WTC11 (cell line): Measurements from ENCODE around the gene NAV2. TPM values are rescaled to one million over a fixed set of nuclear protein-coding genes. Genes with fewer than 3 reads are reported as not detected.

Source experiments
- ATAC-seq: fragments of 200-7000 bp; cut with Tn5 transposase; 2 replicates; pipeline ENCODE4 v1.10.0; 2021; ENCODE audit warnings: mild to moderate bottlenecking, moderate library complexity
- CTCF ChIA-PET: fragments of 300-600 bp; sonication (Branson Sonifier 250); formaldehyde crosslinking; loops from one replicate; lab custom pipeline; 2021; ENCODE audit warnings: antibody characterized with exemption; lab: Charles Lee
- POLR2A ChIA-PET: fragments of 350-600 bp; sonication (Branson Sonifier 250); formaldehyde crosslinking; loops from one replicate; lab custom pipeline; 2021; ENCODE audit warnings: antibody characterized with exemption; lab: Charles Lee
- DNase-seq: peaks from one replicate; pipeline ENCODE4 v3.0.0; 2021; ENCODE audit warnings: low spot score
- H3K27ac Mint-ChIP-seq: 2 replicates; pipeline ENCODE4 v1.8.0; 2021; ENCODE audit warnings: mixed read lengths
- H3K27me3 Mint-ChIP-seq: 2 replicates; pipeline ENCODE4 v1.8.0; 2021; ENCODE audit warnings: low read depth, mild to moderate bottlenecking, moderate library complexity, mixed read lengths
- H3K36me3 Mint-ChIP-seq: 2 replicates; pipeline ENCODE4 v1.8.0; 2021; ENCODE audit warnings: mixed read lengths
- H3K4me1 Mint-ChIP-seq: 2 replicates; pipeline ENCODE4 v1.8.0; 2022; ENCODE audit warnings: mixed read lengths
- H3K4me3 Mint-ChIP-seq: 2 replicates; pipeline ENCODE4 v1.8.0; 2021; ENCODE audit warnings: mild to moderate bottlenecking, moderate library complexity, mixed read lengths
- H3K9me3 Mint-ChIP-seq: 2 replicates; pipeline ENCODE4 v1.8.0; 2021; ENCODE audit warnings: mixed read lengths
- AFF4 ChIP-seq: sonication (generic); formaldehyde crosslinking; IDR thresholded peaks from 2 replicates; pipeline ENCODE4 v1.8.1; 2023; ENCODE audit warnings: mild to moderate bottlenecking, missing genetic modification reagents, borderline replicate concordance
- ARID4B ChIP-seq: sonication (generic); formaldehyde crosslinking; IDR thresholded peaks from 2 replicates; pipeline ENCODE4 v1.8.0; 2023; ENCODE audit warnings: missing genetic modification reagents, mild to moderate bottlenecking, borderline replicate concordance
- ATF6 ChIP-seq: sonication (generic); formaldehyde crosslinking; IDR thresholded peaks from 2 replicates; pipeline ENCODE4 v1.8.1; 2023; ENCODE audit warnings: mild to moderate bottlenecking, missing genetic modification reagents
- CDX4 ChIP-seq: fragments of 250-450 bp; sonication (Bioruptor Pico); IDR thresholded peaks from 2 replicates; pipeline ENCODE4 v1.9.0; 2021; ENCODE audit warnings: moderate library complexity, mild to moderate bottlenecking, inconsistent platforms, borderline replicate concordance
- E2F1 ChIP-seq: sonication (generic); formaldehyde crosslinking; IDR thresholded peaks from 2 replicates; pipeline ENCODE4 v1.8.0; 2022; ENCODE audit warnings: mild to moderate bottlenecking, missing genetic modification reagents
- E2F4 ChIP-seq: sonication (generic); formaldehyde crosslinking; IDR thresholded peaks from 2 replicates; pipeline ENCODE4 v1.8.1; 2022; ENCODE audit warnings: low read depth, mild to moderate bottlenecking, moderate library complexity, missing genetic modification reagents, borderline replicate concordance
- ERG ChIP-seq: fragments of 250-450 bp; sonication (Bioruptor Pico); IDR thresholded peaks from 2 replicates; pipeline ENCODE4 v1.8.0; 2021; ENCODE audit warnings: mild to moderate bottlenecking
- FOXJ3 ChIP-seq: sonication (generic); formaldehyde crosslinking; IDR thresholded peaks from 2 replicates; pipeline ENCODE4 v1.9.0; 2021; ENCODE audit warnings: missing genetic modification reagents, mild to moderate bottlenecking, borderline replicate concordance
- FOXP4 ChIP-seq: sonication (generic); formaldehyde crosslinking; IDR thresholded peaks from 2 replicates; pipeline ENCODE4 v1.8.0; 2022; ENCODE audit warnings: mild to moderate bottlenecking, missing genetic modification reagents
- IRF2 ChIP-seq: sonication (generic); formaldehyde crosslinking; IDR thresholded peaks from 2 replicates; pipeline ENCODE4 v1.8.0; 2022; ENCODE audit warnings: low read depth, missing genetic modification reagents, borderline replicate concordance
- KAT7 ChIP-seq: sonication (generic); formaldehyde crosslinking; IDR thresholded peaks from 2 replicates; pipeline ENCODE4 v1.8.1; 2023; ENCODE audit warnings: missing genetic modification reagents, mild to moderate bottlenecking, borderline replicate concordance
- TEAD1 ChIP-seq: sonication (generic); formaldehyde crosslinking; IDR thresholded peaks from 2 replicates; pipeline ENCODE4 v1.8.0; 2022; ENCODE audit warnings: mild to moderate bottlenecking, missing genetic modification reagents
- ZNF121 ChIP-seq: sonication (generic); formaldehyde crosslinking; IDR thresholded peaks from 2 replicates; pipeline ENCODE4 v1.8.0; 2023; ENCODE audit warnings: missing genetic modification reagents
- ZNF512 ChIP-seq: sonication (generic); formaldehyde crosslinking; IDR thresholded peaks from 2 replicates; pipeline ENCODE4 v1.8.1; 2022; ENCODE audit warnings: missing genetic modification reagents, borderline replicate concordance
- ZNF671 ChIP-seq: fragments of 250-450 bp; sonication (Bioruptor Pico); IDR thresholded peaks from 2 replicates; pipeline ENCODE4 v1.8.0; 2021; ENCODE audit warnings: mild to moderate bottlenecking
- total RNA-seq: library from RNA; stranded (reverse); gene quantifications from 3 replicates; pipeline ENCODE4 v1.2.3, GENCODE V29; 2021

Gene NAV2
- total RNA-seq, 1 experiment from 2014 or later = 42.8 TPM

GRCh38 chr11:19793326-19793725 is 80.7 kb downstream of the NAV2 start:
- CTCF ChIA-PET = interaction anchor here (3.3 kb wide), 1 partner anchor 15 kb away, joined by 20 read pairs; no protein-coding TSS in a partner anchor
- TF ChIP-seq ZNF671 (no peak), AFF4 (no peak), ZNF121 (CRISPR knock-in tag) (peak; percentile 30; the same call in 1 of the 2 replicates), E2F1 (CRISPR knock-in tag) (no peak)
- TF ChIP-seq, all 79 proteins: peak for 1
- H3K36me3 Mint-ChIP-seq = peaks cover 4% of the 10 kb centered on the region; the same call in 1 of the 2 replicates
- no peak overlapping the region for H3K4me3 Mint-ChIP-seq
- DNase-seq (no peak), ATAC-seq (no peak)
- H3K27ac Mint-ChIP-seq = no peak overlapping the region
- no peaks in the 10 kb centered on the region for H3K9me3 Mint-ChIP-seq
- H3K27me3 Mint-ChIP-seq = no peaks in the 10 kb centered on the region; the same call in 1 of the 2 replicates
- peaks cover 71% of the 10 kb centered on the region for H3K4me1 Mint-ChIP-seq
- POLR2A ChIA-PET = no interaction called here

- no peaks in the 10 kb centered on the region for H3K9me3 Mint-ChIP-seq
- no peak for ATAC-seq
- TF ChIP-seq IRF2 (CRISPR knock-in tag) = no peak
- TF ChIP-seq ATF6 (CRISPR knock-in tag) = no peak
- no peak for TF ChIP-seq TEAD1 (CRISPR knock-in tag)
- no peak for TF ChIP-seq ZNF512 (CRISPR knock-in tag)
- no peak for TF ChIP-seq E2F4 (CRISPR knock-in tag)
- TF ChIP-seq ARID4B (CRISPR knock-in tag) = no peak
- no peak for TF ChIP-seq FOXJ3 (CRISPR knock-in tag)
- no peak for TF ChIP-seq KAT7 (CRISPR knock-in tag)
- TF ChIP-seq ERG (CRISPR knock-in tag) = no peak
- no peak for TF ChIP-seq FOXP4
- TF ChIP-seq CDX4 = no peak
- POLR2A ChIA-PET = no interaction called here
- no peak for DNase-seq
- peaks cover 8% of the 10 kb centered on the region; the same call in 1 of the 2 replicates for H3K36me3 Mint-ChIP-seq
- H3K4me3 Mint-ChIP-seq = no peak overlapping the region
- no peaks in the 10 kb centered on the region; the same call in 1 of the 2 replicates for H3K27me3 Mint-ChIP-seq
- peaks cover 75% of the 10 kb centered on the region for H3K4me1 Mint-ChIP-seq
- CTCF ChIA-PET = no interaction called here
- no peak overlapping the region for H3K27ac Mint-ChIP-seq
Measured at GRCh38 chr11:19794161-19794560, 81.5 kb downstream of the NAV2 start.
